ENCODE data around the gene PTPN11. TPM values are rescaled to one million over a fixed set of nuclear protein-coding genes. Genes with fewer than 3 reads are reported as not detected.

PTPN11 gene
- total RNA-seq, 1 experiment from 2014 or later, result 181 TPM

- H3K4me1 ChIP-seq (ENCODE audit: control insufficient read depth in 1 of 2, insufficient read depth in 2 of 2, low read length in 2 of 2), result peaks cover 8 to 16% of the 10 kb centered on the region in 2 experiments; a peak in 2 of 4 replicates
- BruUV-seq (replicated peaks), result no TSS peak
- RAD21 ChIA-PET (ENCODE audit: low non-redundant PET in 1 of 2, low total read pairs in 2 of 2, uncharacterized antibody in 2 of 2, unreplicated experiment in 2 of 2), result interaction anchor here in 1 of 2 experiments (0.7 kb wide), 1 partner anchor 409 kb away, joined by 3 read pairs; no protein-coding TSS in a partner anchor
- CTCF ChIA-PET, result interaction anchor here (1.1 kb wide), 1 partner anchor 88 kb away, joined by 3 read pairs; no protein-coding TSS in a partner anchor
- no peak for DNase-seq (ENCODE audit: low read depth, low spot score)
- H2AFZ ChIP-seq (ENCODE audit: low read depth, low read length, poor library complexity, severe bottlenecking), result no peak overlapping the region
- no peak overlapping the region for H3K9ac ChIP-seq (ENCODE audit: low read length)
- H3K27ac ChIP-seq (ENCODE audit: low read depth, low read length), result no peak overlapping the region
- no peaks in the 10 kb centered on the region for H3K36me3 ChIP-seq (ENCODE audit: control insufficient read depth in 1 of 2, insufficient read depth in 2 of 2, low read length in 2 of 2)
- TF ChIP-seq ZBTB33 (IDR thresholded peaks at IDR 0.05; ENCODE audit: extremely low read depth, insufficient replicate concordance, low read length) (no peak), ZNF274 (IDR thresholded peaks at IDR 0.05; ENCODE audit: low read depth, low read length) (no peak), CEBPB (IDR thresholded peaks at IDR 0.05; ENCODE audit: low read depth) (no peak), ZFX (IDR thresholded peaks at IDR 0.05) (no peak), POLR2A (IDR thresholded peaks at IDR 0.05; ENCODE audit: borderline replicate concordance, extremely low read depth, insufficient read depth, insufficient read length) (no peak), CBX3 (IDR thresholded peaks at IDR 0.05; ENCODE audit: low read depth) (no peak), JUND (IDR thresholded peaks at IDR 0.05) (no peak), SP1 (IDR thresholded peaks at IDR 0.05; ENCODE audit: low read depth) (no peak), EZH2phosphoT487 (IDR thresholded peaks at IDR 0.05; ENCODE audit: borderline replicate concordance) (no peak), TCF7L2 (IDR thresholded peaks at IDR 0.05; ENCODE audit: borderline replicate concordance, extremely low read depth, insufficient read depth, insufficient read length) (no peak), ATF3 (IDR thresholded peaks at IDR 0.05) (no peak), RAD21 (IDR thresholded peaks at IDR 0.05; ENCODE audit: low read depth) (no peak), FOSL1 (IDR thresholded peaks at IDR 0.05; ENCODE audit: low read depth) (no peak), EZH2 (IDR thresholded peaks at IDR 0.05) (no peak), MAX (IDR thresholded peaks at IDR 0.05) (no peak), ELF1 (IDR thresholded peaks at IDR 0.05; ENCODE audit: borderline replicate concordance, low read depth) (no peak), REST (IDR thresholded peaks at IDR 0.05; ENCODE audit: low read depth) (no peak)
- H4K20me1 ChIP-seq (ENCODE audit: insufficient read depth), result no peaks in the 10 kb centered on the region
- H3K4me2 ChIP-seq (ENCODE audit: low read length), result no peak overlapping the region; the same call in 1 of the 2 replicates
- POLR2A ChIA-PET, result no interaction called here
- intact Hi-C loops (cut with micrococcal nuclease), result no loop called here
- H3K79me2 ChIP-seq (ENCODE audit: insufficient read depth, low read length), result no peaks in the 10 kb centered on the region
- no peaks in the 10 kb centered on the region for H3K27me3 ChIP-seq (ENCODE audit: insufficient read depth, low read length)
- no peak overlapping the region for H3K4me3 ChIP-seq (replicated peaks in 1 of 2; ENCODE audit: low read depth in 1 of 2, low read length in 2 of 2)
- H3K9me2 ChIP-seq (ENCODE audit: insufficient read depth), result no peaks in the 10 kb centered on the region
- ATAC-seq, result no peak
- H3K9me3 ChIP-seq (ENCODE audit: control insufficient read depth in 1 of 2, insufficient read depth in 1 of 2, low read depth in 1 of 2, low read length in 2 of 2), result no peaks in the 10 kb centered on the region
Measured at GRCh38 chr12:112538740-112539139, 120.0 kb downstream of the PTPN11 start.

All from HCT116 (cell line).